ENCODE measurements around the gene PKHD1. TPM values are rescaled to one million over a fixed set of nuclear protein-coding genes. Genes with fewer than 3 reads are reported as not detected.

Gene PKHD1
- total RNA-seq, 1 donor from 2014 or later, result 0.03 TPM

GRCh38 chr6:51678274-51678673, 409.1 kb downstream of the PKHD1 start:
- H3K36me3 Mint-ChIP-seq (ENCODE audit: low read depth, unreplicated experiment), result no peaks in the 10 kb centered on the region
- no peaks in the 10 kb centered on the region for H3K27me3 Mint-ChIP-seq (ENCODE audit: unreplicated experiment)
- DNase-seq (ENCODE audit: low spot score), result no peak
- peaks cover 29% of the 10 kb centered on the region for H3K4me1 Mint-ChIP-seq (ENCODE audit: unreplicated experiment)
- no peak overlapping the region for H3K4me3 Mint-ChIP-seq (ENCODE audit: unreplicated experiment)
- no peaks in the 10 kb centered on the region for H3K9me3 Mint-ChIP-seq (ENCODE audit: unreplicated experiment)
- no peak for TF ChIP-seq CTCF (IDR thresholded peaks at IDR 0.05; ENCODE audit: unreplicated experiment)
- no peak overlapping the region for H3K27ac Mint-ChIP-seq (ENCODE audit: unreplicated experiment)

- Mint-ChIP-seq H3K27ac (ENCODE audit: unreplicated experiment) (no peak overlapping the region), H3K4me3 (ENCODE audit: unreplicated experiment) (no peak overlapping the region)
Measured at GRCh38 chr6:51675922-51676275, 411.5 kb downstream of the PKHD1 start.

GRCh38 chr6:51675020-51675921, 412.1 kb downstream of the PKHD1 start:
- no peaks in the 10 kb centered on the region for H3K36me3 Mint-ChIP-seq (ENCODE audit: low read depth, unreplicated experiment)
- DNase-seq (ENCODE audit: low spot score), result no peak
- no peaks in the 10 kb centered on the region for H3K9me3 Mint-ChIP-seq (ENCODE audit: unreplicated experiment)
- no peaks in the 10 kb centered on the region for H3K27me3 Mint-ChIP-seq (ENCODE audit: unreplicated experiment)
- no peak overlapping the region for H3K4me3 Mint-ChIP-seq (ENCODE audit: unreplicated experiment)
- H3K27ac Mint-ChIP-seq (ENCODE audit: unreplicated experiment), result no peak overlapping the region
- peaks cover 29% of the 10 kb centered on the region for H3K4me1 Mint-ChIP-seq (ENCODE audit: unreplicated experiment)
- no peak for TF ChIP-seq CTCF (IDR thresholded peaks at IDR 0.05; ENCODE audit: unreplicated experiment)

More at GRCh38 chr6:51675922-51676275, 411.5 kb downstream of the PKHD1 start:
- H3K36me3 Mint-ChIP-seq (ENCODE audit: low read depth, unreplicated experiment), result no peaks in the 10 kb centered on the region
- no peak for TF ChIP-seq CTCF (IDR thresholded peaks at IDR 0.05; ENCODE audit: unreplicated experiment)
- H3K27me3 Mint-ChIP-seq (ENCODE audit: unreplicated experiment), result no peaks in the 10 kb centered on the region
- peaks cover 29% of the 10 kb centered on the region for H3K4me1 Mint-ChIP-seq (ENCODE audit: unreplicated experiment)
- H3K9me3 Mint-ChIP-seq (ENCODE audit: unreplicated experiment), result no peaks in the 10 kb centered on the region
- no peak for DNase-seq (ENCODE audit: low spot score)

- Mint-ChIP-seq H3K27ac (ENCODE audit: unreplicated experiment) (no peak overlapping the region), H3K9me3 (ENCODE audit: unreplicated experiment) (no peaks in the 10 kb centered on the region), H3K4me1 (ENCODE audit: unreplicated experiment) (no peaks in the 10 kb centered on the region), H3K27me3 (ENCODE audit: unreplicated experiment) (no peaks in the 10 kb centered on the region), H3K4me3 (ENCODE audit: unreplicated experiment) (no peak overlapping the region), H3K36me3 (ENCODE audit: low read depth, unreplicated experiment) (no peaks in the 10 kb centered on the region)
- no peak for DNase-seq (ENCODE audit: low spot score)
- no peak for TF ChIP-seq CTCF (IDR thresholded peaks at IDR 0.05; ENCODE audit: unreplicated experiment)
Measured at GRCh38 chr6:51663525-51663924, 423.9 kb downstream of the PKHD1 start.

- Mint-ChIP-seq H3K4me1 (ENCODE audit: unreplicated experiment) (no peaks in the 10 kb centered on the region), H3K9me3 (ENCODE audit: unreplicated experiment) (no peaks in the 10 kb centered on the region), H3K27me3 (ENCODE audit: unreplicated experiment) (no peaks in the 10 kb centered on the region), H3K27ac (ENCODE audit: unreplicated experiment) (no peak overlapping the region), H3K36me3 (ENCODE audit: low read depth, unreplicated experiment) (no peaks in the 10 kb centered on the region), H3K4me3 (ENCODE audit: unreplicated experiment) (no peak overlapping the region)
- no peak for TF ChIP-seq CTCF (IDR thresholded peaks at IDR 0.05; ENCODE audit: unreplicated experiment)
- no peak for DNase-seq (ENCODE audit: low spot score)
Measured at GRCh38 chr6:51660767-51661166, 426.6 kb downstream of the PKHD1 start.

Data from endothelial cell (in vitro differentiated cells).